ENCODE data around the gene ARL5A. TPM values are rescaled to one million over a fixed set of nuclear protein-coding genes. Genes with fewer than 3 reads are reported as not detected.

The ARL5A gene
- total RNA-seq, 1 donor, result 47.8 TPM

DNA sequence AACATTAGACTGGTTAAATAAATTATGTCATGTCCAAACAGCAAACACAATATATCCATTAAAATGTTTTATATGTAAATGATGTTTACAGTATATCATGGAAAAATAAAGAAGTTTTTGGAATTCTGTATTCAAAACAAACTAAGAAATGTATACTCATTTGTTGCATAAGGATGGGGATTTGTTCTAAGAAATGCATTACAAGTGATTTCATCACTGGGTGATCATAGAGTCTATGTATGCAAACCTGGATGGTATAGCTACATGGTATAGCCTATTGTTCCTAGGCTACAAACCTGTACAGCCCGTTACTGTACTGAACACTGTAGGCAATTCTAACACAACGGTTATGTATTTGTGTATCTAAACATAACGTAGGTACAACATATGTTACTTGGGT is 35.1 kb downstream of the ARL5A start:
- H4K20me1 ChIP-seq (ENCODE audit: insufficient read depth, low read length), result no peaks in the 10 kb centered on the region
- no peak overlapping the region for H3K4me2 ChIP-seq (ENCODE audit: insufficient read depth, low read length)

DNA sequence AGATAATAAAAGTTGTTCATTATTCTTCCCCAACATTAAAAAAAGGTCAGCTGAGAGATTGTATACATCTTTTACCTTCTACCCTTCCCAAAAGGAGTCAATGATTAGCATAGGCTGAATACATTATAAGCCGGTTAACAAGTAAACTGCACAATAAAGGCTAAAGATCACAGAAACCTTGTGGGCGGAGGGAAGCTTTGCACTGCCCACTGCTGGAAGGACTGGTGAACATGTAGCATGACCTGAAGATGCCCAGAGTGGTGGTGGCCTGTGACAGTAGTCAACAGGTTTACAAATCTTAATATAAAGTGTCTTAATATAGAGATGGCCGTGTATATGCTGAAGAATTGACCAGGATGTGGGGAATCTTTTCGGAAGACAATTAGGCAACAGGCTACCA is 35.6 kb downstream of the ARL5A start:
- Histone ChIP-seq H3K79me2 (ENCODE audit: insufficient read depth, low read length) (no peaks in the 10 kb centered on the region), H3K36me3 (ENCODE audit: insufficient read depth, low read length) (peaks cover 4% of the 10 kb centered on the region), H4K20me1 (ENCODE audit: insufficient read depth, low read length) (no peaks in the 10 kb centered on the region), H3K27ac (ENCODE audit: low read depth, low read length) (no peak overlapping the region), H3K27me3 (ENCODE audit: insufficient read depth, low read length) (no peaks in the 10 kb centered on the region), H2AFZ (ENCODE audit: low read length) (no peak overlapping the region), H3K9me3 (ENCODE audit: low read depth, low read length) (no peaks in the 10 kb centered on the region), H3K4me2 (ENCODE audit: insufficient read depth, low read length) (no peak overlapping the region), H3K4me1 (ENCODE audit: insufficient read depth, low read length) (peaks cover 4% of the 10 kb centered on the region), H3K4me3 (ENCODE audit: insufficient read depth, low read length) (no peak overlapping the region)
- DNase-seq (ENCODE audit: insufficient read length, low spot score, missing footprints), result no peak
- TF ChIP-seq, protein P1, sequence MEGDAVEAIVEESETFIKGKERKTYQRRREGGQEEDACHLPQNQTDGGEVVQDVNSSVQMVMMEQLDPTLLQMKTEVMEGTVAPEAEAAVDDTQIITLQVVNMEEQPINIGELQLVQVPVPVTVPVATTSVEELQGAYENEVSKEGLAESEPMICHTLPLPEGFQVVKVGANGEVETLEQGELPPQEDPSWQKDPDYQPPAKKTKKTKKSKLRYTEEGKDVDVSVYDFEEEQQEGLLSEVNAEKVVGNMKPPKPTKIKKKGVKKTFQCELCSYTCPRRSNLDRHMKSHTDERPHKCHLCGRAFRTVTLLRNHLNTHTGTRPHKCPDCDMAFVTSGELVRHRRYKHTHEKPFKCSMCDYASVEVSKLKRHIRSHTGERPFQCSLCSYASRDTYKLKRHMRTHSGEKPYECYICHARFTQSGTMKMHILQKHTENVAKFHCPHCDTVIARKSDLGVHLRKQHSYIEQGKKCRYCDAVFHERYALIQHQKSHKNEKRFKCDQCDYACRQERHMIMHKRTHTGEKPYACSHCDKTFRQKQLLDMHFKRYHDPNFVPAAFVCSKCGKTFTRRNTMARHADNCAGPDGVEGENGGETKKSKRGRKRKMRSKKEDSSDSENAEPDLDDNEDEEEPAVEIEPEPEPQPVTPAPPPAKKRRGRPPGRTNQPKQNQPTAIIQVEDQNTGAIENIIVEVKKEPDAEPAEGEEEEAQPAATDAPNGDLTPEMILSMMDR (IDR thresholded peaks at IDR 0.05; ENCODE audit: extremely low read depth, low read depth, low read length), result no peak

More for the DNA sequence above, 35.1 kb downstream of the ARL5A start:
- no peak overlapping the region for H2AFZ ChIP-seq (ENCODE audit: low read length)
- no peak overlapping the region for H3K4me3 ChIP-seq (ENCODE audit: insufficient read depth, low read length)
- DNase-seq (ENCODE audit: insufficient read length, low spot score, missing footprints), result no peak
- H3K36me3 ChIP-seq (ENCODE audit: insufficient read depth, low read length), result peaks cover 4% of the 10 kb centered on the region
- H3K27me3 ChIP-seq (ENCODE audit: insufficient read depth, low read length), result no peaks in the 10 kb centered on the region
- H3K27ac ChIP-seq (ENCODE audit: low read depth, low read length), result no peak overlapping the region
- TF ChIP-seq, protein P1 (IDR thresholded peaks at IDR 0.05; ENCODE audit: extremely low read depth, low read depth, low read length), result no peak
- no peaks in the 10 kb centered on the region for H3K9me3 ChIP-seq (ENCODE audit: low read depth, low read length)
- no peaks in the 10 kb centered on the region for H3K79me2 ChIP-seq (ENCODE audit: insufficient read depth, low read length)
- H3K4me1 ChIP-seq (ENCODE audit: insufficient read depth, low read length), result peaks cover 4% of the 10 kb centered on the region

DNA sequence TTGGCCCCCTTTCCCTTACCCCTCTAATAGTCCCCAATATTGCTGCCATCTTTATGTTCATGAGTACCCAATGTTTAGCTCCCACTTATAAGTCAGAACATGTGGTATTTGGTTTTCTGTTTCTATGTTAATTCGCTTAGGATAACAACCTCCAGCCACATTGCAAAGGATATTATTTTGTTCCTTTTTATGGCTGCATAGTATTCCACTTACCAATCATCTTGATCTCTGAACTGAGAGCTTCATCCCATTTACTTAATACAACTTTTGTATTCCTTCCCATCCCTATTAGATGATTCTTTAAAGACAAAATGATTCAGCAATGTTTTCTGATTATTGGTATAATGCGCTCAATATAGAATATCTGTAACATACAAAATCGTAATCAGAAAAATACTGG is 36.7 kb downstream of the ARL5A start:
- DNase-seq (ENCODE audit: insufficient read length, low spot score, missing footprints), result no peak
- no peaks in the 10 kb centered on the region for H3K9me3 ChIP-seq (ENCODE audit: low read depth, low read length)
- TF ChIP-seq, protein P1 (IDR thresholded peaks at IDR 0.05; ENCODE audit: extremely low read depth, low read depth, low read length), result no peak
- no peak overlapping the region for H3K4me2 ChIP-seq (ENCODE audit: insufficient read depth, low read length)
- H3K4me1 ChIP-seq (ENCODE audit: insufficient read depth, low read length), result no peaks in the 10 kb centered on the region
- no peaks in the 10 kb centered on the region for H3K27me3 ChIP-seq (ENCODE audit: insufficient read depth, low read length)
- no peak overlapping the region for H3K27ac ChIP-seq (ENCODE audit: low read depth, low read length)
- peaks cover 4% of the 10 kb centered on the region for H3K36me3 ChIP-seq (ENCODE audit: insufficient read depth, low read length)
- no peak overlapping the region for H2AFZ ChIP-seq (ENCODE audit: low read length)
- H3K4me3 ChIP-seq (ENCODE audit: insufficient read depth, low read length), result no peak overlapping the region
- no peaks in the 10 kb centered on the region for H3K79me2 ChIP-seq (ENCODE audit: insufficient read depth, low read length)
- H4K20me1 ChIP-seq (ENCODE audit: insufficient read depth, low read length), result no peaks in the 10 kb centered on the region

DNA sequence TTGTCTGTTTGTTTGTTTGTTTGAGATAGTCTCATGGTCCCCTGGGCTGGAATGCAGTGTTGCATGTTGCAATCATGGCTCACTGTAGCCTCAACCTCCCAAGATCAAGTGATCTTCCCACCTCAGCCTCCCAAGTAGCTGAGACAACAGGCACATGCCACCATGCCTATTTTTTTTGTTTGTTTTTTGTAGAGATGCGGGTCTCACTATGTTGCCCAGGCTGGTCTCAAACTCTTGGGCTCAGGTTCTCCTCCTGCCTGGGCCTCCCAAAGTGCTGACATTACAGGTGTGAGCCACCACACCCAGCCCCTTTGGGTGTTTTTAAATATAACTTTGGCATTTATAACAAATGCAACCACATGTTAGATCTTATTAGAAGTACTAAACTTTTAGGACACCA is 37.5 kb downstream of the ARL5A start:
- Histone ChIP-seq H3K27ac (ENCODE audit: low read depth, low read length) (no peak overlapping the region), H3K36me3 (ENCODE audit: insufficient read depth, low read length) (peaks cover 4% of the 10 kb centered on the region), H4K20me1 (ENCODE audit: insufficient read depth, low read length) (no peaks in the 10 kb centered on the region), H3K9me3 (ENCODE audit: low read depth, low read length) (no peaks in the 10 kb centered on the region), H3K4me3 (ENCODE audit: insufficient read depth, low read length) (no peak overlapping the region), H3K4me1 (ENCODE audit: insufficient read depth, low read length) (no peaks in the 10 kb centered on the region), H3K79me2 (ENCODE audit: insufficient read depth, low read length) (no peaks in the 10 kb centered on the region), H2AFZ (ENCODE audit: low read length) (no peak overlapping the region), H3K4me2 (ENCODE audit: insufficient read depth, low read length) (no peak overlapping the region), H3K27me3 (ENCODE audit: insufficient read depth, low read length) (no peaks in the 10 kb centered on the region)
- TF ChIP-seq, protein P1 (IDR thresholded peaks at IDR 0.05; ENCODE audit: extremely low read depth, low read depth, low read length), result no peak
- DNase-seq (ENCODE audit: insufficient read length, low spot score, missing footprints), result no peak

Measured in osteoblast (primary cell).